ENCODE results near the gene SOX1.

The SOX1 gene

DNA sequence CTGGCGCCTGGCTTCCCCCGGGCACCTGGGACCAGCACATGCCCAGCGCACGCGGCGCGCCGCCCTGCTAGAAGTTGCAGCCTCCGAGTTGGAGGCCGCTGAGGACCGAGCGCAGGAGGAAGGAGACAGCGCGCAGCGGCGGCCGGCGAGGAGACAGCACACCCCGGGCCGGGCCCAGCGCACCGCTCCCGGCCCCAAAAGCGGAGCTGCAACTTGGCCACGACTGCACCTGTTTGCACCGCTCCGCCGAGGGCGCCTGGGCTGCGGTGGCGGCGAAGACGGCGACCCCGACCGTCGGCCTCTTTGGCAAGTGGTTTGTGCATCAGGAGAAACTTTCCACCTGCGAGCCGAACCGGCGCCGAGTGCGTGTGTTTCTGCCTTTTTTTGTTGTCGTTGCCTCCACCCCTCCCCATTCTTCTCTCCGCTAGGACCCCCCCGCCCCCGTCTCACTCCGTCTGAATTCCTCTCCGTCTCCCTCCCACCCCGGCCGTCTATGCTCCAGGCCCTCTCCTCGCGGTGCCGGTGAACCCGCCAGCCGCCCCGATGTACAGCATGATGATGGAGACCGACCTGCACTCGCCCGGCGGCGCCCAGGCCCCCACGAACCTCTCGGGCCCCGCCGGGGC is at the start of gene SOX1:
Gene SOX1 (plus strand): TSS at position 34 of the 626 bp plus-strand sequence. CDS start 510 bp downstream, at position 544.
- no peak for DNase-seq

DNA sequence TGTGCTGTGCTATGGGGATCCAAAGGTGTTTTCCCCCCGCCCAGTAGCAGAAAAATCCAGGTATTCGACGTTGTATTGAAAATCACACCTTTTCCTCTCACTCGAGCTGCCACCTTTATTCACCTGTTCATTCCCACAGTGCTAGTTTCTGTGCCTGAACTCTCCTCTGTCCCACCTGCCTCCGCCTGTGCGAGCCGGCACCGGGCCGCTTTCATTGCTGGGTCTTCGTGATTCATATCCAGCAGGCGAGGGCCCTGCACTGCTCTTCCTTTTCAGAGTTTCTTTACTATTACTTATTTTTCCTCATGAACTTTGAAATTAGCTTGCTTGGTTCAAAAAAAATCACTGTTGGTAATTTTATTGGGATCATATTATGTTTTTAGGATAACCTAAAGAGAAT is 42.4 kb upstream of the SOX1 start:
- DNase-seq = no peak

DNA sequence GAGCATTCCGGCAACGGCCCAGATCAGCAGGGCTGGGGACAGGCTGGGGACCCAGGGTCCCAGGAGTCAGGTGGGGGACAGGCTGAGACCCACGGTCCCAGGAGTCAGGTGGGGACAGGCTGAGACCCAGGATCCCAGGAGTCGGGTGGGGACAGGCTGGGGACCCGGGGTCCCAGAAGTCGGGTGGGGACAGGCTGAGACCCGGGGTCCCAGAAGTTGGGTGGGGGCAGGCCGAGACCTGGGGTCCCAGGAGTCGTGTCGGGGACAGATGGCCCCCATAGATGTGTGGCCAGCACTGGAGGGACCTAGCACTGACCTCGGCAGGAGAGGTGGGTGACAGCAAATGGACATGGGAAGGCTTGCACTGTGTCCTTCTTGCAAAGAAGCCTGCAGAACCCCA is 39.7 kb upstream of the SOX1 start:
- no peak for DNase-seq

DNA sequence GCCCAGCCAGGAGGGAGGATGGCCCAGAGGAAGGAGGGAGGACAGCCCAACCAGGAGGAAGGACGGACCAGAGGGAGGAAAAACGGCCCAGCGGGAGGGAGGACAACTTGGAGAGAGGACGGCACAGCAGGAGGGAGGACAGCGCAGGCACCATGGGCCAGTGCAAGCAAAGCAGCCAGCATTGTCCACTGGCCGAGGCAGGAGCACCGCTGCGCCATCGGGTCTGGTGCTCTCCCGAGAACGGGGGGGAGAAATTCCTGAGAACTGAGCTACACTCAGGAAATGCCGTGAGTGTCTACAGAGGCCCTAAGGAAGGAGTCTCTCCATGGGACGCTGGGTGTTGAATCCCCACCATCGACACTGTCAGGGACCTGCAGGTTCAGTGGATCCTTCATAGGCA is 38.5 kb upstream of the SOX1 start:
- DNase-seq = no peak

DNA sequence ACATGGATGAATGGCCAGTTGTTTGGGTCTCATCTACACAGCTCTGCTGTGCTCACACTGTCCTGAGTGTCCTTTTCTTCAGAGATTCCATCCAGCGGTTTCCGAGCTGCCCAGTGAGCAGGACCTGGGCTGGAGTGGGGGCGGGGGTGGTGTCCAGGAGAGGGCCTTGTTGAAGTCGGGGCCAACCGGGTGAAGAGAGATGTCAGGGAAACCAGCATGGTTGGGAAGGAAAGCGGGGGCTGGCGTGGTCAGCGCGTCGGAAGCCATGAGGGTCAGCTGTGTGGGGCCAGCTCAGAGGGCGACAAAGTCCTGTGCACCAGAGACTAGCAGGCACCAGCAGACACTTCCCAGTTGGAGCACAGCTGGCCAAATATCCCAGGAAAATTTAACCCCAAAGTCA is 37.8 kb upstream of the SOX1 start:
- no peak for DNase-seq

DNA sequence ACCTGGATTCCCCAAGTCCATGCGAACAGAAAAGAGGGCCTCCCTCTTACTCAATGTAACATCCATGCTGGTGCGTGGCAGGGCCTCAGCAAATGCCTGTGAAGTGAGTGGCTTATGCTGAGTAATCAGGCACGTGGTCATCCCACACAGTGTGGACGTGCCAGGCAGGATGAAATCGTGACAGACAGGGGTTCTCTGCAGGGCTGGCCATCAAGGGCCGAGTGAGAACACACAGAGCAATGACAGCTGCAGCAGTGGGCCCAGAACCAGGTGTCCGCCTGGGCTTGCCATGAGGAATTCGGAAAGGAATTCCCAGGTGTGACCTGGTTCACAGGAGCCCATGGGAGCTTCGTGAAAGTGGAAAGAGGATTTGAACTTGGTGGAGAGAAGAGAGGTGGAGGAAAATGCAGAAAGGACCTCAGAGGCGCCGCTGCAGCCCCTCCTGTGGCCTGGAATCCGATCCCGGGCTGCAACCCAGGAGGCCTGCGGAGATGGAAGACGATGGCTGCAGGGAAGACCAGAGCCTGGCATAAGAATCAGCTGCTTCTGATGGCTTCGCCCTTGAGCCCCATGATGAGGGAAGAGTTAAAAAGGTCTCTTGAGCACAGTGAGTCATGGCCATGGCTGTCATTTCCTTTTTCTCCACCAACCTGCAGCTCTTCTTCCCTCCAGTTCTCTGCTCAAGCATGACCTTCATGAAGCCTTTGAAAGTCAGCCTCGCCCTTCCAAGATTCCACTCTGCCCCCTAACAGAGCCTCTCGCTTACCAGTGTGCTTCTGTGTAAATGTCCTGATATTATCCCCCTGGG is 34.6 kb upstream of the SOX1 start:
- no peak for DNase-seq

DNA sequence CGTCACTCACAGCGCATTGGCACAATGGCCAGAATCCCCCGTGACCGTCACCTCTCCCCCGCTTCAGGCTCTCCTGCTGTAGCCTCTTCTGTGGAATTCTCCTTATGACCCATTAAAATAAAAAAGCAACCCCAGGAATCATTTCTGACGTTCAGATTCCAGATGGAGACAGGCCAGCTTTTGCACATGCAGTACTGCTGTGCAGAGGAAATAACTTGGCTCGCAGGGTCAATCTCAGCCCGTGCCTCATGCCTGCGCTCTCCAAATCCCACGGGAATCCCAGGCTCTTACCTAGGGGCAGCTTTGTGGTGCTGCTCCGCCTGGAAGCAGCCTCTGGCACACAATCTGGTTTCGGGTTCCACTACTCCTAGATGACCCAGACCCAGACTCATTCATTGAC is 32.7 kb upstream of the SOX1 start:
- DNase-seq = no peak

DNA sequence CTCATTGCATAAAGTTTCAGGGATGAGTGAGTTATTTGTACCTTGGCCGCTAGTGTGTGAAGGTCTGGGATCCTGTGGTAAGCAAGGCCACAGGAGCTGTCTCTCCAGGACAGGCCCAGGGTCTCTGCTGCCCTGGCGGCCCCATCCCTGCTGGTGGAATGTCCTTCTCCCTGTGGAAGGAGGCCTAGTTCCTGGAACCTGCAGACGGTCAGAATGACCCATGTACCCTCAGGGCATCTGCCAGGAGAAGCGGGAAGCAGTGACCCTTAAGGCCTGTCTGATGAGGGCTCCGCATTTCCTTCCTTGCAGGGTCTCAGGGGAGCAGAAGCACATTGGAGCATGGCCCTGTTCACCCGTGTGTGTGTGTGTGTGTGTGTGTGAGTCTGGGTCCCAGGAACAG is 32.1 kb upstream of the SOX1 start:
- DNase-seq = no peak

DNA sequence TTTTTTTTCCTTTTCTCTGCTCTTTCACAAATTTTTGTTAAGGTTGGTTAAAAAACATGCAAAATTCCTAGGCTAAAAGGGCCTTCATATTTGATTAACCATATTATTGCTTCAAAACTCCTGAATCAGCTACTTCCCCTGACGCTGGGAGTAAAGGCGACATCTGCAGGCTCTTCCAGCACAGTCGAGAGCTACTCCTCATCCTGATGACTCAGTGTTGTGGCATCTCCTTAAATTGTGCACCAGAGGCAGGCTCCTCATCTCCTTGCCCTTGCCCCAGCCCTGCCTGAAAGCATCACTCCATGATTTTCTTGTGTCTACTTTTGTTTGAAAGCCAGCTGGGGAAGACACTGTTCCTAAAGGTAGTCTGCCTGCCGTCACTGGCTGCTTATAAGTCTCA is 24.5 kb upstream of the SOX1 start:
- no peak for DNase-seq

DNA sequence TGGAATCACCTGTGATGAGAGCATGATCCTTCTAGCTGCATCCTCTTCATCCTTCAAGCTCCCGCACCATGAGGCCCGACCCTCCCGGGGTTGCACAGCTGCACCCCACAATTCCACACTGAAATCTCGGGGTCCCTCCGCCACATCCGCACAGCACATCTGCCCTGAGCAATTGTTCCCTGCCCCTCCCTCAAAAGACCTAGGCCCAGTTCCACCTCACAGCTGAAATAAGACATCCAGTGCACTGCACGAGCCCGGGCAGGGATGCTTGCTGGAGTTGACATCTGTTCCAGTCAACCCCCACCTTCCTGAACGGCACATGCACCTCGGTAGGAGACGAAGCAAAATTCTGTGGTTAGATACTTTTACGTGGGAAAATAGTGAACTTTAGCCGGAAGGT is 14.7 kb upstream of the SOX1 start:
- DNase-seq = no peak

DNA sequence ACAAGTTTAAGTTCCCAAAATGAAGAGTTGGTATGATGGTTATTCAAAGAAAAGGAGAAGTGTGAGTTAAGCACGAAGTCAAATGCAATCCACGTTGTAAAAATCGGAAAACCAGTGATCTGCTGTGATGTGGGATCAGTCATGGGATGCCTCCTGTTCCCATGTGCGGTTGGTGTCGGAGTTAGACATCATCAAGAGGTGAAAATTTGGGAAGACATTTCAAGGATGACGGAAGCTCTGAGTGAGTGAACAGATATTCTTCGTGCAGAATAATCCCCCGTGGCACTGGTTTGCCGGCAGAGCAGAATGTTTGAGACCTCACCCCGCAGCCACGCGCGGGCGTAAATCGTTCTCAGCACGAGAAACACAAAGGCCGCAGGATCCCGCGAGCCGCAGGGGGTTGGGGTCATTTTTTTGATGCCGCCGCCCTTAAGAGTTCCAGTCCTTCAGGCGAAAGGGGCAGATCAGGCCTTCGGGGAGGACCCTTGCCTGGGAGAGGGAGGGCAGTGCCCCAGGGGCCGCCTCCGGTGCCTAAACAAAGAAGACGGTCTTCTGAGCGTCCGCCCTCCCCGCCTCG is 13.7 kb upstream of the SOX1 start:
- no peak for DNase-seq

DNA sequence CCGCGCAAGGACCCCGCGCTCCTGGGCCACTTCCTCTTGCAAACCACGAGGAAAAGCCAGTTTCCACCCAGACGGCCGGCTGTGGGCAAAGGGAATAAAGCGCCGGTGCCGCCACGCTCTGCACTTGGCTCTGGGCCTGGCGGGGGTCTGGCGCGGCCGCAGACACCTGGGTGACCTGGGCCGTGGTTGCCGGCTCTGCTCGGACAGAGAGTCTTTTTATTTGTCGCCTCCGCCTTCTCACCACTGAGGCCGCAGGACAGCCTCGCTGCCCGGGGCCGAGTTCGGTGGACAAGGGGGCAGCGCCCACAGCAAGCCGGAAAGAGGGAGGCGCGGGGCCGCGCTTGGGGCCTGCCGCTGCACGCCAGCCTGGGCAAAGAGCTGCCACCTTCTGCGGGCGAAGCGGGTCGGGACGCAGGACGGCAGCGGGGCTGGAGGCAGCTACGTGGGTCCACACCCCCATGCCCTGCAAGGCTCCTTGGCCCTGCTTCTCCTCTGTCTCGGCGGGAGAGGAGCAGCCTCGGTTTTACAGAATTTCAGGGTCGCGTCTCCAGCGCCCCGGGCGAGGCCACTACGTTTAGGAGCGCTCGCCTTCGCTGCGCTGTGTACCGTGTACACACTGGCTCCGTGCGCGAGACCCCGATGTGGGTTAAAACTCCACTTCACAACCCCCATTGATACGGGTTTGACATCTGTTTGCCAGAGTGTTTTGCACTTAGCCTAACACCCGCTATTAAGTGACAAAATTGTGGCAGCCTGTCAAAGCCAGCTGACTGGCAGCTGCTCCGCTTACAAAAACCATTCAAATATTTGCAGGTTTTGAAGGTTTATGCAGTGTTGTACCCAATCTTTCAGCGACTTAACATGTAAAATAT is 13.0 kb upstream of the SOX1 start:
- no peak for DNase-seq

DNA sequence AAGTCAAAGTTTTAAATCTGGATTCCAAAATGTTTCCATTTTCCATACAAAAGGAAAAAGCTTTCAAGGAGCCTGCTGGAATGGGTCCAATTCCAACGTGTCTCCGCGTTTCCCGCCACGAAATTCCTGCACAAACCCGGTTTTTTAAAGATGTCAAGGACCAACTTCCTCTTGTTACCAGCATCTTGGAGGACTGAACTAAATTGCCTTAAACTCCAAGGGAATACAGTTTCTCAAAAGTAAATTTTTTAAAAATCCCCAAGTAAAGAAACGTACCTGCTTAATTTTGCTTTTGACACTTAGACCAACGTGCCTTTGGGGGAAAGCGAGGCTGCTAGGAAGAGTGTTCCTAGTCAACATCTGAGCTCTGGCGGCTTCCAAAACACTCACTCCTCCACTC is 12.3 kb upstream of the SOX1 start:
- no peak for DNase-seq

DNA sequence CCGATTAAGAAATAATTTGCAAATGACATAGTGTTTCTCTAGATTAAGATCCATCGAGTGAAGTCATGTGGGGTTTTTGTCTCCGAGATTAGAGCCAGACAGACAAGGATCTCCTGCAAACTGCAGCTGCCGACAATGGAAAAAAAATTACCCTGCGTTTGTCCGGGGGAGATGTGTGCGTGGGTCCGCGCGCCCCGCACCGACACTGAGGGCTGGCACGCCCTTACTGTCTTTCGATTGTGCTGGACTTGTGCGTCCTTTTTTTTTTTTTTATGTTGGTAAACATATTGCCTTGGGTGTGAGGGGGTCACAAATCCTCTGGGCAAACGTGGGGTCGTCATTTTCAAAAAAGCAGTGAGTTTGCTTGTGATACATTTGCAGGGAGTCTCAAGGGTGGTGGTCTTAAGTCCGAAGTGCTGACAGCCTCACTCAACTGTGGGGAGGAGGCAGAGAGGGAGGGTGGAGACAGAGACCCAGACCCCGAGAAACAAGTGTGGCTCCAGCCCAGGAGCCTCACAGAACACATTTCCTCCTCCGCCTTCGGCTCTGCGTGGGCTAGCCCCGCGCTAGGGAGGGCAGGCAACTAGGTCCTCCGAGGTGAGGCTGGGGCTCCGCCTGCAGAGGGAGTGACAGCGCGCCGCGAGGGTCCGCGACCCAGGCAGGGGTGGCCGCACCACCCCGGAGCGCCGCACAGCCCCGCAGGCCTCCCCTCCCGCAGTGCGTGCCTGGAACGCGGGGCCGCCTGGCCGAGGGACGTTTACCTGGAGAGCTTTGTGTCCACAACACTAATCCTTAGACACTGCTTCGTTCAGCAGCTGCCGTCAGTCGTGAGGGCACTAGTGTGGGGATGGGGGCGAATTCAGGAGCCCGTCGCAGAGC is 11.7 kb upstream of the SOX1 start:
- DNase-seq = no peak

DNA sequence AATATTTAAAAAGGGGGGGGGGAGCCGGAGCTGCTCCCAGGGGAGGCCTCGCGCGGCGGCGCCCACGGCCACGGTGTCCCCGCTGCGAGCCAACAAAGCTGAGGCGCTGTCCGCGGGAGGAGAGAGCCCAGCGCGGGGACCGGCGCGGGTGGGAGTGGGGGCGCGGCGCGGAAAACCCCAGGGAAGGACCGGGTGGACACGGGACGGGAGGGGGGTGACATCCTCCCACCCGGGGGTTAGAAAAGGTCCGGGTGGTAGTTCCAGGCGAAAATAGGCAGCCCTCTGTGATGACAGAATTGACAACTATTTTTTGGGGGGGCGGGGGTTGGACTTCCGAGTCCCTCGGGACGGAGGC is 11.1 kb upstream of the SOX1 start:
- DNase-seq = no peak

DNA sequence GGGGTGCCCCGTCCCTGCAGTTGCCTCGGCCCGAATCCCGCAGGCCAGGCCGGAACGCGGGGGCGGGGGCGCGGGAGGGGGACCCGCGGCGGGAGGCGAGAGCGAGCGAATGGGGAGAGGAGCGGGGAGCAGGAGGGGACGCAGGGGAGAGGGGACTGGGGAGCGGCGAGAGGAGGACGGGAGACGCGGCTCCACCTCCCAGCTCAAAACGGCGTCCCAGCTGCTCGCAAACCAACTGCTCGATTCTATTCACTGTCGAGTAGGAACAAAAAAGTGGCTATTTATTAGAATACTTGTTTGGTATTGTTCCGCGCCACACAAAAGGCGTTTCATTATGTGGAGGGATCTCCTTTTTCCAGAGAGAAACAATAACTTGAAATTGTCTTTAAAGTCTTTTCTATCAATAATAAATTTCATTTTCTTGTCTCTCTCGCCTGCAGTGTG is 10.6 kb upstream of the SOX1 start:
- no peak for DNase-seq

DNA sequence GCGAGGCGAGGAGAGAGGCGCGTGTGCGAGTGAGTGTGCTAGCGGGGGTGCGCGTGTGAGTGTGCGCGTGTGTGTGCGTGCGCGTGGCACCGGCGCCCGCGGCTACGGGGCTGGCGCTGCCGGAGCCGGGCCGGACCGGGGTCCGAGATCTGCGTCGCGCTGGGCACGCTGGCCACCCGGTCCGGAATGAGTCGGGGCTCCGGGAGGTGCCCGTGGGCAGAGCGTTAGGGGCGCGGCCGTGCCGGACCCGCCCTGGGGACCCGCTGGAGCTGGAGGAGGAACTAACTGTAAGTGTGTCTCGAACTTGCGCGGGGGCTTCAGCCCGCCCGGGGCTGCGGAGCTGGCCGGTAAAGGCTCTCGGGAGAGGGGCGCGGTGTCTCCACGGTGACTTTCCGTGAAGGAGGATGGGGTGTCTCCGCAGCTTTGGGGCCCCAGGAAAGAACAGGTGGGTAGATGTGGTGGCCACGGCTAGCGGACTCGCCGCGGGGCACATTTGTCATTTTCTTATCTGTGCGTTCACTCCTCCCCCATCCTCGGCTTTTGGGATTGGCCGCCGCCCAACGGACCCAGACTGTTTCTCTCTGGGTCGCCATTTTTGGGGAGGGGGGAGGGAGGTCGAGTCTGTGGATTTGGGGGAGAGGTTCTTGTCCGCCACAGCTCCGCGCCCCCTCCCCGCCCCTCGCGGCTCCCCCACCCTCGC is 10.1 kb upstream of the SOX1 start:
- DNase-seq = no peak

DNA sequence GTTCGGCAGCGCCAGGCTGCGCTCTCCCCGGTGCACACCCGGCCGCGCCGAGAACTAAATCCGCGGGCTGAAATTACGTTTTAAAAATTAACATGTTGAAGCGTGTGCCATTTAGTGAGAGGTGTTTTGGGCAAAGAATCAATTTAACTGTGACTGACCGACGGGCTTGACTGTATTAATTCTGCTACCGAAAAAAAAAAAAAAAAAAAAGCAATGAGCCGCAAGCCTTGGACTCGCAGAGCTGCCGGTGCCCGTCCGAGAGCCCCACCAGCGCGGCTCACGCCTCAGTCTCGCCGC is 9.6 kb upstream of the SOX1 start:
- DNase-seq = no peak

DNA sequence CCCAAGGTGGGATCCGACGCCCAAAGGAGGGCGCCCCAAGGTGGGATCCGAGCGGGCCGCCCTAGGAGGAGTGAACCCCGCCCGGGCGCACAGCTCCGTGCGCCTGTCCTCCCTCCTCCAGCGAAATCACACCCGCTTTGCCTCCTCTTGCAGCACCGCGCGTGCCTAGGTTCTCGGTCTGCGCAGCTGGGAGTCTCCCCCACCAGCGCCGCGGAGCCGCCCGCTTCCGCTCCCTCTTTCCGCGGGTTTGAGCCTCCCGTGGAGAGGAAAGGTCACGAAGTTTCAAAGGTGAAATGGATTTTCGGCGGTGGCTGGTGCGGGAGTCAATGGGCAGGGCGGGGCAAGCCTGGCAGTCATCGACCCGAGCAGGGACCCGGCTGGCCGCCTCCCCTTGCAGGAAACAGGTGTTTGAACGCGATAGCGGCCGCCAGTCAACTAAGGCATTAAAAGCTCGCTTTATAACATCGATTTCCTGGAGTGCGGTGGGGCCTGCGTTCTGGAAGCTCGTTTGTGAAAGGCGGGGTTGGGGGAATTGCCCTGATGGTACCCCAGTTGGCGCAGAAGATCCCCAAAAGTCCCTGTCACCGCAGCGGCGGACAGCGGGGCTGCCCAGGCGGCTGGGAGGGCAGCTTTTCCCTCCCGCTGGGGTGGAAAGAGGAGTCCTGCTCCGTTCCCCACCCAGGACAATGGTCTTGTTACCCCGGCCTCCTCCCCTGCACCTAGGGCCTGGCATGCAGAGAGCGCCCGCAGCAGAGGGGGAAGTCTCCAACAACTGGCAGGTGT is 9.0 kb upstream of the SOX1 start:
- DNase-seq = no peak

DNA sequence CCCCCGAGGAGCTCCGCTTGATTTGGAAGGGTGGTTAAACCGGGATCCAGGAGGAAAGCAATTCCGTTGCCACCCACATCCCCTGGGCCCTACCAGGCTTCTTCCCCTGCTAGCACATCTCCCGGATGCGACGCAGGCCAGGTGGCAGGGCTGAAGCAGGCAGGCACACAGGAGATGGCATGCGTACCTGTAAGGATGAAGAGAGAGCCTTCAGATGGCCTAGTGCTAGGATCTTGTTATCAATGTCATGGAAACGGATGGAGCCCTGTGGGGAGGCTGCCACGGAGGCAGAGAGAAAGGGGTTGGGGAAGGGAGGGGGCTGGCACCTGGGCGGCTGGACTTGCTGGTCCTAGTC is 8.5 kb upstream of the SOX1 start:
- DNase-seq = no peak

DNA sequence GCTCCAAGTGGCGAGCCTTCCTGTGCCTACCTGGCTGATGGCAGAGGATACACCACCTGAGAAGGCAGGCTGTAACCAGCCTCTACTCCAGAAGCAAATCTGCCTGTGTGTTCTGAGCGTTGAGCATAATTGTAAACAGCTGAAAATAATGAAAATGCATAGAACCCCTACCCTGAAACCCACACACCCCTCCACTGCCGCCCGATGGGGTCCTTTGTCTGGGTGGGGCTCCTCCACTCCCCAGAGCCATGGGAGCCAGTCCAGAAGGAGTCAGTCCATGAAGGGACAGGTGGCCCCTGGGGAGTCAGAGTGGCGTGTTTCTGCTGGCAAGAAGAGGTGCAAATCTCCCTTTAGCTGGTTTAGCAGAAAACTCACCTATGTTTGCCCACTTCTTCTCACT is 8.0 kb upstream of the SOX1 start:
- DNase-seq = no peak

Data from activated CD4-positive, alpha-beta T cell treated with anti-CD3 and anti-CD28 coated beads, Interleukin-2, amount 50 U/mL, for 1 hour (primary cell).